IMR-90 (cell line): ENCODE results near the gene MSH5. TPM values are rescaled to one million over a fixed set of nuclear protein-coding genes. Genes with fewer than 3 reads are reported as not detected.

ENCODE experiments used
- ATAC-seq: fragments of 200-7000 bp; cut with Tn5 transposase; 2 replicates; pipeline ENCODE4 v1.9.1; 2020; ENCODE audit warnings: low read depth, mild to moderate bottlenecking, moderate library complexity
- BruUV-seq: library from RNA; stranded (reverse); fragments of 400-500 nt; replicated peaks from 2 replicates; lab custom pipeline; 2021; lab: Mats Ljungman, UMichigan
- CTCF ChIA-PET: fragments of 300-600 bp; formaldehyde crosslinking; extraction: SDS; loops from one replicate; lab custom pipeline; 2021; ENCODE audit warnings: antibody characterized with exemption; lab: Yijun Ruan, JAX
- POLR2A ChIA-PET: fragments of 300-600 bp; sonication (Branson Sonifier 250); formaldehyde crosslinking; loops from one replicate; lab custom pipeline; 2022; ENCODE audit warnings: antibody characterized with exemption; ENCODE audit not compliant: unreplicated experiment; lab: Charles Lee
- DNase-seq: peaks from one replicate; pipeline ENCODE4 v3.0.0; 2013
- H2AFZ ChIP-seq: replicated peaks from 2 replicates; pipeline ENCODE3; 2013; ENCODE audit warnings: low read length, mild to moderate bottlenecking; ENCODE audit not compliant: poor library complexity
- H2AK5ac ChIP-seq: 2 replicates; pipeline ENCODE4 v1.6.1; 2013; ENCODE audit warnings: low read depth, low read length, inconsistent platforms
- H2AK9ac ChIP-seq: replicated peaks from 2 replicates; pipeline ENCODE3; 2013; ENCODE audit warnings: mild to moderate bottlenecking, low read depth, low read length, moderate library complexity; ENCODE audit not compliant: poor library complexity
- H2BK120ac ChIP-seq: 2 replicates; pipeline ENCODE4 v1.6.1; 2013; ENCODE audit warnings: low read depth, low read length, inconsistent platforms
- H2BK15ac ChIP-seq: 3 replicates; pipeline ENCODE4 v1.6.1; 2013; ENCODE audit warnings: low read depth, low read length, inconsistent platforms
- H2BK20ac ChIP-seq: 2 replicates; pipeline ENCODE4 v1.6.1; 2013; ENCODE audit warnings: low read depth, mild to moderate bottlenecking, inconsistent platforms, low read length, moderate library complexity
- H2BK5ac ChIP-seq: 2 replicates; pipeline ENCODE4 v1.6.1; 2013; ENCODE audit warnings: mild to moderate bottlenecking, low read depth, low read length, inconsistent platforms; ENCODE audit not compliant: poor library complexity, severe bottlenecking
- H3K14ac ChIP-seq: replicated peaks from 2 replicates; pipeline ENCODE4 v1.6.1; 2013; ENCODE audit warnings: low read depth, low read length, inconsistent platforms
- H3K18ac ChIP-seq: 2 replicates; pipeline ENCODE4 v1.6.1; 2013; ENCODE audit warnings: low read depth, low read length, control low read depth
- H3K23ac ChIP-seq: 2 replicates; pipeline ENCODE4 v1.6.1; 2013; ENCODE audit warnings: low read depth, low read length, inconsistent platforms
- H3K27ac ChIP-seq: 2 replicates; pipeline ENCODE4 v1.5.1; 2013; ENCODE audit warnings: mild to moderate bottlenecking, control low read depth, low read length; ENCODE audit not compliant: insufficient read depth
- H3K27me3 ChIP-seq: 2 replicates; pipeline ENCODE4 v1.6.1; 2013; ENCODE audit warnings: low read length; ENCODE audit not compliant: control insufficient read depth, insufficient read depth
- H3K36me3 ChIP-seq: 2 replicates; pipeline ENCODE4 v1.6.1; 2013; ENCODE audit warnings: low read length, mixed read lengths; ENCODE audit not compliant: control insufficient read depth, insufficient read depth
- H3K4ac ChIP-seq: 2 replicates; pipeline ENCODE4 v1.6.1; 2013; ENCODE audit warnings: low read depth, low read length, inconsistent platforms
- H3K4me1 ChIP-seq: 2 replicates; pipeline ENCODE4 v1.6.1; 2013; ENCODE audit warnings: low read length, mixed read lengths; ENCODE audit not compliant: control insufficient read depth, insufficient read depth
- H3K4me2 ChIP-seq: 2 replicates; pipeline ENCODE4 v1.6.1; 2013; ENCODE audit warnings: low read depth, mild to moderate bottlenecking, control low read depth, low read length, moderate library complexity
- H3K4me3 ChIP-seq: 2 replicates; pipeline ENCODE4 v1.5.1; 2013; ENCODE audit warnings: low read depth, mild to moderate bottlenecking, control low read depth, low read length, moderate library complexity; ENCODE audit not compliant: insufficient read depth
- H3K56ac ChIP-seq: 2 replicates; pipeline ENCODE4 v1.6.1; 2013; ENCODE audit warnings: low read length, inconsistent platforms; ENCODE audit not compliant: insufficient read depth; ENCODE audit errors: extremely low read depth
- H3K79me1 ChIP-seq, 2 experiments: 2 replicates each; pipeline ENCODE4 v1.6.1; 2013; ENCODE audit warnings: low read length in 2 of 2, inconsistent platforms in 1 of 2, low read depth in 1 of 2
- H3K9ac ChIP-seq: 2 replicates; pipeline ENCODE4 v1.6.1; 2013; ENCODE audit warnings: low read depth, low read length, control low read depth
- H3K9me1 ChIP-seq: 2 replicates; pipeline ENCODE4 v1.6.1; 2013; ENCODE audit warnings: low read length, inconsistent platforms; ENCODE audit not compliant: insufficient read depth
- H3K9me3 ChIP-seq: 2 replicates; pipeline ENCODE4 v1.6.1; 2013; ENCODE audit warnings: low read length; ENCODE audit not compliant: control insufficient read depth, insufficient read depth
- H4K20me1 ChIP-seq: 2 replicates; pipeline ENCODE4 v1.6.1; 2013; ENCODE audit warnings: low read length, inconsistent platforms; ENCODE audit not compliant: insufficient read depth
- H4K5ac ChIP-seq: 2 replicates; pipeline ENCODE4 v1.6.1; 2013; ENCODE audit warnings: mild to moderate bottlenecking, low read depth, low read length, control low read depth
- H4K8ac ChIP-seq, 2 experiments: 2 replicates each; pipeline ENCODE4 v1.6.1; 2013; ENCODE audit warnings: low read depth in 2 of 2, low read length in 2 of 2, control low read depth in 1 of 2, inconsistent platforms in 1 of 2
- H4K91ac ChIP-seq: 2 replicates; pipeline ENCODE4 v1.6.1; 2013; ENCODE audit warnings: low read depth, low read length, inconsistent platforms; ENCODE audit not compliant: insufficient read depth
- BHLHE40 ChIP-seq: fragments of 150-350 bp; IDR thresholded peaks from 2 replicates; pipeline ENCODE4 v1.6.1; 2016; ENCODE audit warnings: mild to moderate bottlenecking, low read depth, low read length
- CTCF ChIP-seq: conservative IDR thresholded peaks from 2 replicates; pipeline ENCODE4 v1.5.1; 2012; ENCODE audit warnings: mild to moderate bottlenecking, low read depth, low read length, improper control_type of control experiment
- MAFK ChIP-seq: IDR thresholded peaks from 2 replicates; pipeline ENCODE4 v1.6.1; 2012; ENCODE audit warnings: low read depth, low read length, improper control_type of control experiment
- MAZ ChIP-seq: IDR thresholded peaks from 2 replicates; pipeline ENCODE4 v1.6.1; 2012; ENCODE audit warnings: low read depth, mild to moderate bottlenecking, low read length, improper control_type of control experiment, moderate library complexity, borderline replicate concordance
- MXI1 ChIP-seq: IDR thresholded peaks from 2 replicates; pipeline ENCODE4 v1.6.1; 2012; ENCODE audit warnings: low read depth, mild to moderate bottlenecking, low read length, moderate library complexity, borderline replicate concordance
- POLR2A ChIP-seq: IDR thresholded peaks from 2 replicates; pipeline ENCODE4 v1.6.1; 2012; ENCODE audit warnings: mild to moderate bottlenecking, low read depth, low read length
- RAD21 ChIP-seq: IDR thresholded peaks from 2 replicates; pipeline ENCODE4 v1.6.1; 2012; ENCODE audit warnings: low read length, improper control_type of control experiment
- RCOR1 ChIP-seq: IDR thresholded peaks from 2 replicates; pipeline ENCODE4 v1.6.1; 2012; ENCODE audit warnings: mild to moderate bottlenecking, low read length, improper control_type of control experiment; ENCODE audit not compliant: insufficient replicate concordance
- SMC3 ChIP-seq: fragments of 150-350 bp; IDR thresholded peaks from 2 replicates; pipeline ENCODE4 v1.6.1; 2016; ENCODE audit warnings: low read depth, mild to moderate bottlenecking, antibody characterized with exemption, low read length, moderate library complexity
- USF2 ChIP-seq: fragments of 150-350 bp; IDR thresholded peaks from 2 replicates; pipeline ENCODE4 v1.6.1; 2017; ENCODE audit warnings: mild to moderate bottlenecking, antibody characterized with exemption, low read length, low read depth
- WGBS, 2 experiments: methylation state at CpG; one replicate each; pipeline versions ENCODE4 v1.1.5 to v1.1.7; 2013; ENCODE audit warnings: missing lambda C conversion rate in 2 of 2; ENCODE audit not compliant: insufficient read length in 1 of 2; ENCODE audit errors: extremely low coverage in 2 of 2; 5-methylcytosine and 5-hydroxymethylcytosine counted together
- dilution Hi-C: fragments of 300-500 bp; cut with HindIII; formaldehyde crosslinking; loops from one replicate; pipeline ENCODE4 v1.14.3; 2018; ENCODE audit warnings: low sequenced_read_pairs; ENCODE audit not compliant: unreplicated experiment
- in situ Hi-C: fragments of 300-500 bp; cut with MboI; formaldehyde crosslinking; loops from 3 replicates; pipeline ENCODE4 v1.14.3; 2019; ENCODE audit warnings: low sequenced_read_pairs, inconsistent platforms, mixed read lengths
- intact Hi-C: fragments of 100-400 bp; cut with micrococcal nuclease; formaldehyde crosslinking; loops from 2 replicates; pipeline ENCODE4 v1.10.0; 2022
- polyA plus RNA-seq, 3 experiments: library from polyadenylated mRNA; depleted of rRNA; stranded (reverse); fragments of >200 nt; gene quantifications; 2 replicates each; pipeline ENCODE4 v1.2.3, GENCODE V29; 2012; ENCODE audit warnings: low replicate concordance in 1 of 3
- total RNA-seq: library from RNA; depleted of rRNA; stranded (reverse); fragments of >200 nt; gene quantifications from 2 replicates; pipeline ENCODE4 v1.2.3, GENCODE V29; 2012

The MSH5 gene
- total and polyA plus RNA-seq, 2 of the 4 experiments (the other 2 are of a cell fraction): 5.6 to 15.7 TPM

- TF ChIP-seq SMC3: no peak
- no peak for TF ChIP-seq RCOR1
- no peak for TF ChIP-seq MAFK
Observed at GRCh38 chr6:31728767-31729514, 10.9 kb upstream of the MSH5 start, which contains the start of gene DDAH2 (continued).

GRCh38 chr6:31729515-31729978, 10.3 kb upstream of the MSH5 start:
- in situ Hi-C loops: no loop called here
- peak overlapping the region; percentile 92 for H3K4me2 ChIP-seq
- peaks cover 5% of the 10 kb centered on the region for H3K9me1 ChIP-seq
- TF ChIP-seq SMC3: peak; percentile 60
- TF ChIP-seq POLR2A: no peak
- peak; percentile 77 for TF ChIP-seq RAD21
- TF ChIP-seq USF2: peak; percentile 39; the same call in 1 of the 2 replicates
- TF ChIP-seq CTCF: peak; percentile 67
- TF ChIP-seq MAZ: peak; percentile 55; the same call in 1 of the 2 replicates
- no peak for TF ChIP-seq BHLHE40
- no peak for TF ChIP-seq RCOR1
- TF ChIP-seq MAFK: no peak
- TF ChIP-seq MXI1: 0 out of 2 replicates have a peak, but pooled peaks have one; percentile 37
- peak overlapping the region; percentile 96 for H2AFZ ChIP-seq
- peaks cover 32% of the 10 kb centered on the region for H4K20me1 ChIP-seq
- peaks cover 7% of the 10 kb centered on the region for H3K4me1 ChIP-seq
- peak overlapping the region; percentile 81 for H3K9ac ChIP-seq
- ChIA-PET CTCF (interaction anchor here (0.5 to 0.9 kb wide), 3 partner anchors 21 to 48 kb away, joined by 3 read pairs; partner anchors contain the start of gene LY6G5C), POLR2A (interaction anchor here (0.6 to 1.0 kb wide), 3 partner anchors 28 to 189 kb away, joined by 3 read pairs; no protein-coding TSS in a partner anchor)
- H3K4ac ChIP-seq: peak overlapping the region; percentile 92
- peak overlapping the region; percentile 99 for H2AK9ac ChIP-seq
- WGBS, 2 experiments: no CpG with 5 or more reads among the region's 29 CpGs
- peak overlapping the region; percentile 78 for H2BK120ac ChIP-seq
- BruUV-seq: no TSS peak
- peak overlapping the region; percentile 85 for H3K27ac ChIP-seq
- H2BK20ac ChIP-seq: 0 out of 2 replicates have a peak overlapping the region, but pooled peaks have one; percentile 6
- dilution Hi-C loops: no loop called here
- H3K23ac ChIP-seq: peak overlapping the region; percentile 91; the same call in 1 of the 2 replicates
- H3K27me3 ChIP-seq: no peaks in the 10 kb centered on the region
- peaks cover 50% of the 10 kb centered on the region for H3K36me3 ChIP-seq
- no peaks in the 10 kb centered on the region for H3K9me3 ChIP-seq
- ATAC-seq (peak; percentile 81), DNase-seq (peak; percentile 79)
- H2BK5ac ChIP-seq: peak overlapping the region; percentile 83
- H3K79me1 ChIP-seq: peaks cover 0 to 50% of the 10 kb centered on the region in 2 experiments; a peak in 3 of 4 replicates
- intact Hi-C loops: loop anchor here (2.0 kb wide), 2 partner anchors 49 to 101 kb away; partner anchors contain the start of gene LY6G5C
- peak overlapping the region; percentile 50 for H4K5ac ChIP-seq
- peak overlapping the region; percentile 17 to 82; a peak in 2 of 4 replicates for H4K8ac ChIP-seq
- H2AK5ac ChIP-seq: peak overlapping the region; percentile 90
- H2BK15ac ChIP-seq: peak overlapping the region; percentile 45; the same call in 1 of the 3 replicates
- H4K91ac ChIP-seq: peak overlapping the region; percentile 72
- H3K4me3 ChIP-seq: peak overlapping the region; percentile 85
- peak overlapping the region; percentile 67 for H3K56ac ChIP-seq
- peak overlapping the region; percentile 66; the same call in 1 of the 2 replicates for H3K18ac ChIP-seq
- peak overlapping the region; percentile 89 for H3K14ac ChIP-seq
